Measurements from ENCODE around the gene SOS1. TPM values are rescaled to one million over a fixed set of nuclear protein-coding genes. Genes with fewer than 3 reads are reported as not detected.
A peak's percentile ranks its signal among the peaks of the same experiment; 100 is the strongest.

The SOS1 gene
- total and polyA plus RNA-seq, 4 donors = 3.9 to 97.6 (median 14.6) TPM

- DNase-seq = no peak
- 84 to 96% methylated on average over 3 of the region's 3 CpGs for WGBS, 2 donors
- no peak overlapping the region for H3K27ac ChIP-seq (ENCODE audit: low read depth in 1 of 2, low read length in 1 of 2)
- H3K9ac ChIP-seq (ENCODE audit: insufficient read depth in 1 of 2, low read length in 2 of 2) = no peak overlapping the region
- no peaks in the 10 kb centered on the region for H3K27me3 ChIP-seq (ENCODE audit: control insufficient read depth in 3 of 3, insufficient read depth in 3 of 3, low read length in 2 of 3)
- ATAC-seq (ENCODE audit: insufficient read depth, low FRiP score) = no peak
- H3K4me3 ChIP-seq = no peak overlapping the region
- TF ChIP-seq CTCF (IDR thresholded peaks at IDR 0.05; ENCODE audit: control extremely low read depth, extremely low read depth) = no peak
- peaks cover 0 to 11% (median 0%) of the 10 kb centered on the region in 5 donors for H3K4me1 ChIP-seq (ENCODE audit: control insufficient read depth in 5 of 5, insufficient read depth in 5 of 5, low read length in 5 of 5)
- H3K36me3 ChIP-seq (ENCODE audit: control insufficient read depth in 4 of 4, insufficient read depth in 4 of 4, low read length in 4 of 4) = no peaks in the 10 kb centered on the region
- peaks cover 0 to 2% (median 0%) of the 10 kb centered on the region in 4 donors for H3K9me3 ChIP-seq (ENCODE audit: control insufficient read depth in 4 of 4, insufficient read depth in 3 of 4, low read length in 3 of 4)
Measured at GRCh38 chr2:38948387-38948882, 172.4 kb downstream of the SOS1 start.

- Histone ChIP-seq H3K36me3 (ENCODE audit: control insufficient read depth in 4 of 4, insufficient read depth in 4 of 4, low read length in 4 of 4) (no peaks in the 10 kb centered on the region), H3K27ac (ENCODE audit: low read depth in 1 of 2, low read length in 1 of 2) (no peak overlapping the region), H3K27me3 (ENCODE audit: control insufficient read depth in 3 of 3, insufficient read depth in 3 of 3, low read length in 2 of 3) (no peaks in the 10 kb centered on the region), H3K4me1 (ENCODE audit: control insufficient read depth in 5 of 5, insufficient read depth in 5 of 5, low read length in 5 of 5) (peaks cover 0 to 11% (median 0%) of the 10 kb centered on the region in 5 donors), H3K4me3 (no peak overlapping the region), H3K9me3 (ENCODE audit: control insufficient read depth in 4 of 4, insufficient read depth in 3 of 4, low read length in 3 of 4) (peaks cover 0 to 2% (median 0%) of the 10 kb centered on the region in 4 donors), H3K9ac (ENCODE audit: insufficient read depth in 1 of 2, low read length in 2 of 2) (no peak overlapping the region)
- ATAC-seq (ENCODE audit: insufficient read depth, low FRiP score) (peak; percentile 38), DNase-seq (peak; percentile 67 to 83 (median 75))
- WGBS, 2 donors = 59 to 67% methylated on average over 11 of the region's 11 CpGs
- peak; percentile 59 for TF ChIP-seq CTCF (IDR thresholded peaks at IDR 0.05; ENCODE audit: control extremely low read depth, extremely low read depth)
Measured at GRCh38 chr2:38947241-38948239, 173.3 kb downstream of the SOS1 start.

GRCh38 chr2:38945911-38946310 is 174.9 kb downstream of the SOS1 start:
- Histone ChIP-seq H3K4me3 (no peak overlapping the region), H3K9ac (ENCODE audit: insufficient read depth in 1 of 2, low read length in 2 of 2) (no peak overlapping the region), H3K27me3 (ENCODE audit: control insufficient read depth in 3 of 3, insufficient read depth in 3 of 3, low read length in 2 of 3) (no peaks in the 10 kb centered on the region), H3K27ac (ENCODE audit: low read depth in 1 of 2, low read length in 1 of 2) (no peak overlapping the region), H3K36me3 (ENCODE audit: control insufficient read depth in 4 of 4, insufficient read depth in 4 of 4, low read length in 4 of 4) (no peaks in the 10 kb centered on the region), H3K9me3 (ENCODE audit: control insufficient read depth in 4 of 4, insufficient read depth in 3 of 4, low read length in 3 of 4) (peaks cover 0 to 2% (median 0%) of the 10 kb centered on the region in 4 donors), H3K4me1 (ENCODE audit: control insufficient read depth in 5 of 5, insufficient read depth in 5 of 5, low read length in 5 of 5) (peaks cover 0 to 4% (median 0%) of the 10 kb centered on the region in 5 donors)
- TF ChIP-seq CTCF (IDR thresholded peaks at IDR 0.05; ENCODE audit: control extremely low read depth, extremely low read depth) = no peak
- no peak for DNase-seq
- WGBS, 2 donors = 49 to 72% methylated on average over 5 of the region's 5 CpGs
- ATAC-seq (ENCODE audit: insufficient read depth, low FRiP score) = no peak
